Hematopoietic multipotent progenitor cell treated with erythropoietin and hydrocortisone succinate and interleukin-3 and kit ligand, for 8 days (in vitro differentiated cells): ENCODE data around the gene DHRS9.
A peak's percentile ranks its signal among the peaks of the same experiment; 100 is the strongest.

Source experiments
- DNase-seq: peaks from one replicate; pipeline ENCODE4 v3.0.0-alpha.2; 2015

DHRS9 gene

GRCh38 chr2:169065864-169066517, 3.4 kb upstream of the DHRS9 start:
- DNase-seq: no peak

- no peak for DNase-seq
Observed at GRCh38 chr2:169066897-169067296, 2.5 kb upstream of the DHRS9 start.

- DNase-seq: no peak
Observed at GRCh38 chr2:169069833-169070232, 470 bp downstream of the DHRS9 start.

DNA sequence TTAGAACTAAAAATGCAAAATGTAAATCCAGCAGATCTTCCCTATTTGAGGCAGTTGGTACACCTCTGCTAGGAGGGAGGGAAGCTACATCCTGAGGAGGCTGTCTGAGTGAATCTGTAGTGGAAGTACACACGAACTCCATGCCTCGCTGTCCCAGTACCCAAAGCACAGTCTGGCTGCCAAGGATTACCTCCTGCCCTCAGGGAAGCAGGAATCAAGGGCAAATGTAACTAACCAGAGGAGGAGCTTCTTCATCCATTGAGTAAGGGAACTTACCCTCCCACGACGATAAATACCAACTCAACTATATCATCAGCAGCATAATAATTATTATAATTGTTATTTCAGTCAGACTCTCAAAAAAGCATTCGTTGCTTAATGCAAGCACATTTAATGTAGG, 2.1 kb downstream of the DHRS9 start:
- no peak for DNase-seq

GRCh38 chr2:169072163-169072925, 3.0 kb downstream of the DHRS9 start:
- peak; percentile 91 for DNase-seq

DNA sequence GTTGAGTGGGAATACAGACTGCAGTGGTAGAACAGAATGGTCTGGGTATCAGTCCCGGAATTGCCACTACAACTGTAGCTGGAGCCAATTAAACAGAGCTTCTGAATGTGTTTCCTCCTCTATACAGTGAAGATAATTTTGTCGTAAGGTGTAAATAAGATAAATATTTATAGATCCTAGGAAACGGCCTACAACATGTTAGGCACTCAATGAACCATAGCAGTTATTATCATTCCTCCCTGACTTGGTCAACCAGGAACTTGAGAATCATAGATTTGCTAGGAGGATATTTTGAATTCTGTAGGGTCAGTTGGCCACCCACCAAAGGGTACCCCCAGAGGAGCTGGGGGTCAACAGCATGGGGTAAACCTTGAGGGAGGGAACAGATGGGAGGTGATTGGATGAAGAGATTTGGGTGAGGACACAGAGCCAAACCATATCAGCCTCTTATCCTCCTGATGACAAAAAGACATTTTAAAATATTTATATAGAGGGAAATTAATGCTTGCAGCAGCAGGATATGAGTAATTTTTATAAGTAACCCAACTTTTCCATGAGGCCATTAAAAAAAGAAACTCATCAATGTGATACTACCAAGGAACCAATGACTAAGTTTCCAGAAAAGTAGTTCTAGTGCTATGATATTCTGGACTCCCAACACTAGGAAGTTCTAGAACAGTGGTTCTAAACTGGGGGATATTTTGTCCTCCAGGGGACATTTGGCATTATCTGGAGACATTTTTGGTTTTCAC, 4.0 kb downstream of the DHRS9 start:
- DNase-seq: no peak

DNA sequence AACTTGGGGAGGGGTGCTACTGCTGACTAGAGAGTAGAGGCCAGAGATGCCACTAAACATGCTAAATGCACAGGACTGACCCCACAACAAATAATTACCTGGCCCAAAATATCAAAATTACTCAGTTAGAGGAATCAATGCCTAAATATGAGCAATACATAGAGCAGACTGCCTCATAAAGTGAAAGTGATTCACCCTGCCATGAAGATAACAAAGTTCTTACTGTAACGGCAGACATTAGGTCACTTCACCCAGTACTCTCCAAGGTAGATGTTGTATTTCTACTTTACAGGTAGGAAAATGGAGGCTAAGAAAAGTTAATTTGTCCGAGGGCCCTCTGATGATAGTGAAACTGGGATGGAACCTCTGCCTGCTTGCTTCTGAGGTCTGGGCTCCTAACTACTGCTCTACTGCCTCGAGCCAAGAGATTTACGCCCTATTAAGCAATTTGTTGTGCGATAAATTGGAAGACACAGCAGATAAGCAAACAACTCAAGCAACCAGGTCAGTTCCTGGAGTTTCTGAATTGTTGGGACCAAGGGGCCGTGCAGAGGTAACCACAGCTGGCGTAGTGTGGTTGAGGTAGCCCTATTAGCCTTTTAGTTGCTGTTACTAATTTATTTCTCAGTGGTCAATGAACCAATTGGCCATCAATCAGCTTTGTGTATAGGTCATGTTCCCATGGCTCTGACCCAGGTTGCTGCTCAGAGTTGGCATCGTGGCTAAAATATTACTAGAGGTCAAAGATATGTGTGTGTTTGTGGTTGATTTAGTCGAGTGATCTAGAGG, 4.8 kb downstream of the DHRS9 start:
- no peak for DNase-seq

- DNase-seq: no peak
Observed at GRCh38 chr2:169077674-169078240, 8.4 kb downstream of the DHRS9 start.

GRCh38 chr2:169080250-169081069, 11.1 kb downstream of the DHRS9 start:
- DNase-seq: peak; percentile 39

DNA sequence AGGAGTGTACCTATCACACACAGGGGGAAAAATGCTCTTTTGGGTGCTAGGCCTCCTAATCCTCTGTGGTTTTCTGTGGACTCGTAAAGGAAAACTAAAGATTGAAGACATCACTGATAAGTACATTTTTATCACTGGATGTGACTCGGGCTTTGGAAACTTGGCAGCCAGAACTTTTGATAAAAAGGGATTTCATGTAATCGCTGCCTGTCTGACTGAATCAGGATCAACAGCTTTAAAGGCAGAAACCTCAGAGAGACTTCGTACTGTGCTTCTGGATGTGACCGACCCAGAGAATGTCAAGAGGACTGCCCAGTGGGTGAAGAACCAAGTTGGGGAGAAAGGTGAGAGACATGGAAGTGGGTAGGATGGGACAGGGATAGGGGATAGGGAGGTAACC, 12.2 kb downstream of the DHRS9 start:
- DNase-seq: no peak

GRCh38 chr2:169082995-169083394, 13.6 kb downstream of the DHRS9 start:
- DNase-seq: no peak

DNA sequence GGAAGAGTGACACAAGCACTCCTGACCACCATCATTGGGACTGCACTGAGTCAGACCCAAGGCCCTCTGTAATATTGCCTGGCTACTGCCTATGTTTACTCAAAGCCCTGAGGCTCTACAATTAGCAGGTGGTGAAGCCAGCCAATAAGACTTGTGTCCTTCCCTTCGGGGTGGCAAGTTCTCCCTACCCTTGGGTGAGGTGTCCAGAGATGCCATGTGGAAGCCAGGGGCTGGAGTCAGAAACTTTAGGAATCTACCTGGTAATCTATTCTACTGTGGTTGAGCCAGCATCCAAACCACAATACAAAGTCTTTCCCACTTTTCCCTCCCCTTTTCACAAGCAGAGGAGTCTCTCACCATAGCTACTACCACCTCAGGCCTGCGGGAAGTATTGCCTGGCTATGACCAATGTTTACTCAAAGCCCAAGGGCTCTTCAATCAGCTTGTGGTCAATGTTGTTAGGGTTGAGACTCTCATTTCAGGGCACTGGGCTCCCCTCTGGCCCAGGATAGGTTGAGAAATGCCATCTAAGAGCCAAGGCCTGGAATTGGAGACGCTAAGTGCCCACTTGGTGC, 17.6 kb downstream of the DHRS9 start:
- no peak for DNase-seq

DNA sequence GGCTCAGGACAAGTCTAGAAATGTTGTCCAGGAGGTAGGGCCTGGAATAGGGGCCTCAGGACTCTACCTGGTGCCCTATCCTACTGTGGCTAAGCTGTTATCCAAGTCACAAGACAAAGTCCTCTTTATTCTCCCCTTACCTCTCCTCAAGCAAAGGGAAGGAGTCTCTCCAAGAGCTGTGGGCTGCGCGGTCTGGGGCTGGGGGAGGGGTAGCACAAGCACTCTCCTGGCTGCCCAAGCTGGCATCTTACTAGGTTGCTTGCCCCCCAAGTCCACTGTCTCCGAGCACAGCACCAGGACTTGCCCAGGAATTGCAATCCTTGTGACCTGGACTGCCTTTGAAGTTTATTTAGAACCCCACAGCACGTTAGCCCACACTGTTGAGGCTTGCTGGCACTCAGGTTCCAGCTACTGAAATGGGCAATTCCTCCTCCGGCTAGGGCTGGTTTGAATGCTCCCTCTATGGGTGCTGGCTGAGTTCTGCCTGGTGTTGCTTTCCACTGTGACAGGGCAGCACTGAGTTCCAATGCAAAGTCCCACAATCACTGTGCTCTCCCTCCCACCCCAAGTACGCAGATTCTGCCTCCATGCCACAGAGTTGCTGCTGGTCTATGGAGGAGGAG, 18.5 kb downstream of the DHRS9 start:
- no peak for DNase-seq

GRCh38 chr2:169089182-169089581, 19.8 kb downstream of the DHRS9 start:
- DNase-seq: no peak

DNA sequence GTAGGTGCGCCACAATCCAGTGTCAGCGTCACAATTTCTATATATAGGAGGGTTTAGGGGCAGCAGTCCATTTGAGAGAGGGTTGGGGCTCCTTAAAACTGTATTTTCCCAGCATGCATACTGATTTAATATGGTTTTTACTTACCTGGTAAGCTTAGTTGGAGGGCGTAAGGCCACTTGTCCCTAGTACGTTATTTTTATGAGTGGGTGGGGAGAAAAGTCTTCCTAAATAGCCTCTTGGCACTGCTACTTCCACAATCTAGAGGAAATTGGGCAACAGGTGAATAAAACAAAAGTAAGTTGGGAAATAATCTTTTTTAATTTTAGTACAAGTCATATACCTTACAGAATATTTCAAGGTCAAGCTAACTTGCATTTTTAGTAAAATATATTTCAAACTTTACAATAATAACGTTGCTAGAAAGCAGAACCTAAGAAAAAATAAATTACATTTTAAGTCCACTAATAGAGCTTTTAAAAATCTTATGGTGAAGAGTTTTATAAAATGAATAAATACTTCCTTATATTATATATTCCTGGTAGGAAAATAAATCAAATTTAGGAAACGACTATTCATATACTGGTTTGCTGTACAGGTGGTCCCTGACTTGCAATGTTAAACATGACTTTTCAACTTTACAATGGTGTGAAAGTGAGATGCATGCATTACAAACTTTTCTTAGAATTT, 20.9 kb downstream of the DHRS9 start:
- DNase-seq: no peak

- no peak for DNase-seq
Observed at GRCh38 chr2:169091256-169091655, 21.9 kb downstream of the DHRS9 start.

GRCh38 chr2:169091761-169092519, 22.6 kb downstream of the DHRS9 start:
- DNase-seq: no peak

DNA sequence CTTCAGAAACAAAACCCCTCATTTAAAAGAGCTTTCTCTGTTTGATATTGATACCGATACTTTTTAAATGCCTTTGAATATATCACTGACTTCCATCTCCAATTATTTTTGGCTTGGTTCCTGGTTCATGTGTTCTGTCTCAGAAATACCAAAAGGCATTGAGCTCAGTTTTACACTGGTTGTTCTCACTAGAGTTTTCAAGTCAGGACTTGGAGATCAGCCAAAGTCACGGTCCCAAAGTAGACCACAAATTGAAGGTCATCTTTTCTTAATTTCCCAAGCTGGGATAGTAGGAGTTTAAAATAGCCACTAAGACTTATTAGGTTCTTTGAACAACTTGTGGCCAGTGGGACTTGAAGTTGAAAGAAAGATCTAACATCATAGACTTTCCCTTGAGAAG, 24.2 kb downstream of the DHRS9 start:
- no peak for DNase-seq

DNA sequence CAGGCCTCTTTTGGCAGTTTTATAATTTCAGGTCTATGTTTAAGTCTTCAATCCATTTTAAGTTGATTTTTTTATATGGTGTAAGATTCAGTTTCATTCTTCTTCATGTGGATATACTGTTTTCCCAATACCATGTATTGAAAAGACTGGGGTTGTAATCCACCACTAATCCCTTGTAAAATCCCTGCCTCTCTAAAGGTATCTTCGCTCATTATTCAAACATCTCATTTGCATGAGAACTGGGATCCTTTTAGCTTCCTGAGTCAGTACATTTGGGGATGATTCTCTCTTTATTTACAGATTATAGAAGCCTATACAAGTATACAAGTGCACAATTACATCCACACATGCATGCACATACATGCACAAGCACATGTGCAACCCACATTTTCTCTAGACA, 25.3 kb downstream of the DHRS9 start:
- no peak for DNase-seq
